ENCODE measurements around the gene LANCL1.

Gene LANCL1

GRCh38 chr2:210476194-210477128 lies at the start of gene LANCL1:
TSS of gene LANCL1 (minus strand) at chr2:210476759. CDS start at chr2:210476396, 363 bp downstream.
- peak; percentile 33 to 55 (median 48) for DNase-seq (ENCODE audit: low read depth in 2 of 3, low spot score in 2 of 3)

- DNase-seq (ENCODE audit: low read depth in 2 of 3, low spot score in 2 of 3): no peak
Measured at GRCh38 chr2:210524533-210524932, 48.0 kb upstream of the LANCL1 start.

GRCh38 chr2:210523650-210524289 lies 47.2 kb upstream of the LANCL1 start:
- DNase-seq (ENCODE audit: low read depth in 2 of 3, low spot score in 2 of 3): no peak

- no peak for DNase-seq (ENCODE audit: low read depth in 2 of 3, low spot score in 2 of 3)
Measured at GRCh38 chr2:210522399-210522798, 45.8 kb upstream of the LANCL1 start.

GRCh38 chr2:210519594-210519993 lies 43.0 kb upstream of the LANCL1 start:
- no peak for DNase-seq (ENCODE audit: low read depth in 2 of 3, low spot score in 2 of 3)

GRCh38 chr2:210517264-210517663 lies 40.7 kb upstream of the LANCL1 start:
- DNase-seq (ENCODE audit: low read depth in 2 of 3, low spot score in 2 of 3): no peak

GRCh38 chr2:210515911-210516310 lies 39.4 kb upstream of the LANCL1 start:
- DNase-seq (ENCODE audit: low read depth in 2 of 3, low spot score in 2 of 3): no peak

GRCh38 chr2:210503725-210504191 lies 27.2 kb upstream of the LANCL1 start:
- DNase-seq (ENCODE audit: low read depth in 2 of 3, low spot score in 2 of 3): no peak

GRCh38 chr2:210503001-210503623 lies 26.6 kb upstream of the LANCL1 start:
- no peak for DNase-seq (ENCODE audit: low read depth in 2 of 3, low spot score in 2 of 3)

GRCh38 chr2:210496512-210496911 lies 20.0 kb upstream of the LANCL1 start:
- DNase-seq (ENCODE audit: low read depth in 2 of 3, low spot score in 2 of 3): no peak

GRCh38 chr2:210493528-210493927 lies 17.0 kb upstream of the LANCL1 start:
- DNase-seq (ENCODE audit: low read depth in 2 of 3, low spot score in 2 of 3): no peak

- DNase-seq (ENCODE audit: low read depth in 2 of 3, low spot score in 2 of 3): no peak
Measured at GRCh38 chr2:210481601-210482175, 5.1 kb upstream of the LANCL1 start.

- DNase-seq (ENCODE audit: low read depth in 2 of 3, low spot score in 2 of 3): no peak
Measured at GRCh38 chr2:210480764-210481163, 4.2 kb upstream of the LANCL1 start.

- no peak for DNase-seq (ENCODE audit: low read depth in 2 of 3, low spot score in 2 of 3)
Measured at GRCh38 chr2:210480079-210480478, 3.5 kb upstream of the LANCL1 start.

GRCh38 chr2:210478661-210479060 lies 2.1 kb upstream of the LANCL1 start:
- DNase-seq (ENCODE audit: low read depth in 2 of 3, low spot score in 2 of 3): no peak

- no peak for DNase-seq (ENCODE audit: low read depth in 2 of 3, low spot score in 2 of 3)
Measured at GRCh38 chr2:210477496-210477895, 937 bp upstream of the LANCL1 start.

GRCh38 chr2:210475706-210476105 lies 853 bp downstream of the LANCL1 start:
- no peak for DNase-seq (ENCODE audit: low read depth in 2 of 3, low spot score in 2 of 3)

- DNase-seq (ENCODE audit: low read depth in 2 of 3, low spot score in 2 of 3): no peak
Measured at GRCh38 chr2:210474776-210475175, 1.8 kb downstream of the LANCL1 start.

GRCh38 chr2:210461401-210461800 lies 15.2 kb downstream of the LANCL1 start:
- no peak for DNase-seq (ENCODE audit: low read depth in 2 of 3, low spot score in 2 of 3)

GRCh38 chr2:210460322-210461227 lies 16.0 kb downstream of the LANCL1 start:
- no peak for DNase-seq (ENCODE audit: low read depth in 2 of 3, low spot score in 2 of 3)

Measured in activated CD8-positive, alpha-beta memory T cell treated with anti-CD3 and anti-CD28 coated beads for 48 hours (primary cell).